Effector memory CD8-positive, alpha-beta T cell (primary cell): ENCODE measurements around the gene CLCN3.

Experiments used
- ATAC-seq: fragments of 150-1000 bp; cut with Tn5 transposase; replicated peaks from 2 replicates; pipeline ENCODE4 v1.10.0; 2021; ENCODE audit warnings: mild to moderate bottlenecking, moderate library complexity
- DNase-seq, 3 experiments: peaks; one replicate each; pipeline ENCODE4 v3.0.0; 2021
- H3K27ac Mint-ChIP-seq, 2 donors: one replicate each; pipeline ENCODE4 v1.8.0; 2022; ENCODE audit warnings: mild to moderate bottlenecking in 2 of 2, mixed read lengths in 2 of 2, moderate library complexity in 2 of 2
- H3K27me3 Mint-ChIP-seq, 2 donors: one replicate each; pipeline ENCODE4 v1.8.0; 2022; ENCODE audit warnings: mixed read lengths in 2 of 2
- H3K36me3 Mint-ChIP-seq: one replicate; pipeline ENCODE4 v1.8.0; 2022; ENCODE audit warnings: mild to moderate bottlenecking, moderate library complexity, mixed read lengths; ENCODE audit not compliant: insufficient read depth
- H3K4me1 Mint-ChIP-seq, 2 donors: one replicate each; pipeline ENCODE4 v1.8.0; 2022; ENCODE audit warnings: low read depth in 2 of 2, mixed read lengths in 2 of 2
- H3K4me3 Mint-ChIP-seq, 2 donors: one replicate each; pipeline ENCODE4 v1.8.0; 2022; ENCODE audit warnings: mild to moderate bottlenecking in 2 of 2, mixed read lengths in 2 of 2, moderate library complexity in 2 of 2
- H3K9me3 Mint-ChIP-seq, 2 donors: one replicate each; pipeline ENCODE4 v1.8.0; 2022; ENCODE audit warnings: mixed read lengths in 2 of 2

CLCN3 gene

GRCh38 chr4:169650227-169650936 is 30.0 kb downstream of the CLCN3 start:
- DNase-seq (no peak), ATAC-seq (no peak)
- H3K4me1 Mint-ChIP-seq: peaks cover 11 to 12% of the 10 kb centered on the region in 2 donors
- H3K27me3 Mint-ChIP-seq: no peaks in the 10 kb centered on the region
- H3K27ac Mint-ChIP-seq: no peak overlapping the region
- H3K9me3 Mint-ChIP-seq: no peaks in the 10 kb centered on the region
- peaks cover 3% of the 10 kb centered on the region for H3K36me3 Mint-ChIP-seq
- no peak overlapping the region for H3K4me3 Mint-ChIP-seq

DNA sequence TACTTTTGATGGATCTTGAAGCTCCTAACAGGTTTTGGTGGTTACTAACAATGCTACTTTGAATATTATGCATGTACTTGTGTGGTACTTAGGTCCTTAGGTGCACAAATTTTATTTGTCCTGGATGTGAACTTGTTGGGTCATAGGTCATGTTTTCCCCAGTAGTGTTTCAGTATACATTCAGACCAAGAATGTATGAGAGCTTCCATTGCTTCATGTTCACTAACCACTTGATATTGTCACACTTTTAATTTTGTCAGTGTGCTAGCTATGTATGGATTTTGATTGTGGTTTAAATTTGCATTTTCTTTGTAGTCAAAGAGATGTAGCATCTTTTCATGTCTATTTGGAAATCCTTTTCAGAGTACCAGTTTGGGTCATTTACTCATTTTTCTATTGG is 32.2 kb downstream of the CLCN3 start:
- H3K27me3 Mint-ChIP-seq: no peaks in the 10 kb centered on the region
- H3K36me3 Mint-ChIP-seq: peaks cover 3% of the 10 kb centered on the region
- H3K4me1 Mint-ChIP-seq: peaks cover 11 to 15% of the 10 kb centered on the region in 2 donors
- ATAC-seq (no peak), DNase-seq (no peak)
- H3K9me3 Mint-ChIP-seq: no peaks in the 10 kb centered on the region
- H3K4me3 Mint-ChIP-seq: no peak overlapping the region
- H3K27ac Mint-ChIP-seq: no peak overlapping the region

- DNase-seq: no peak
- H3K27ac Mint-ChIP-seq: no peak overlapping the region
- no peak for ATAC-seq
- H3K36me3 Mint-ChIP-seq: no peaks in the 10 kb centered on the region
- no peaks in the 10 kb centered on the region for H3K27me3 Mint-ChIP-seq
- H3K4me3 Mint-ChIP-seq: no peak overlapping the region
- H3K4me1 Mint-ChIP-seq: peaks cover 15 to 16% of the 10 kb centered on the region in 2 donors
- H3K9me3 Mint-ChIP-seq: no peaks in the 10 kb centered on the region
Measured at GRCh38 chr4:169655401-169655800, 35.0 kb downstream of the CLCN3 start.

DNA sequence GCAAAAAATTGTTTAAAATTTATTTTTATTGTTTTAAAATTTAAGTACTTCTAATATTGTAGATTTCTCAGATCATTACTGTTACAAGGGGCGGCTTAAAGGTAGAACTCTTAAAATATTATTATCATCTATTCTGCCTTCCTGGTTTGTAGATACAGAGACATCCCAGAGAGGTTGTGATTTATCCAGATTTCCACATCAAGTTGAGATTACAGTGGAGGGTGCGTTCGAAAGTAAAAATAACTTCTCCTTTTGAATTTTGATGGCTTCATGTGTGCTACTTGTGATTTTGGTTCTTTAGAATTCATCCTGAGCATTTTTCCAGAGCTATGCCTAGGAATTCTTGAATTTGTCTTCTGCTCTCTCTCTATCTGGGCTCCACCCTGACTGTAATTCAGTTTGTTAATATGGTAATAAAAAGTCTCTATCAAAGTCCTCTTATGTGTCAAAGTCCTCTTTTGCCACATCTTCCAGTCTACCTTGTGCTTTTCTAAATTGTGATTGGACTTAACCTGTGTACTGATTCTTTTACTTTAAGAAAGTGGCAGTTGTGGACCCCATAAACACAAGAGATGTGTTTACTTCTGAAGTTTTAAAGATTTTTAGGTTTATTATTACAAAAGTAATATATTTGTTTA is 37.2 kb downstream of the CLCN3 start:
- DNase-seq (no peak), ATAC-seq (no peak)
- Mint-ChIP-seq H3K36me3 (no peaks in the 10 kb centered on the region), H3K9me3 (no peaks in the 10 kb centered on the region), H3K27me3 (no peaks in the 10 kb centered on the region), H3K27ac (peak overlapping the region in 1 of 2 donors; percentile 87), H3K4me3 (no peak overlapping the region), H3K4me1 (peaks cover 12 to 18% of the 10 kb centered on the region in 2 donors)

DNA sequence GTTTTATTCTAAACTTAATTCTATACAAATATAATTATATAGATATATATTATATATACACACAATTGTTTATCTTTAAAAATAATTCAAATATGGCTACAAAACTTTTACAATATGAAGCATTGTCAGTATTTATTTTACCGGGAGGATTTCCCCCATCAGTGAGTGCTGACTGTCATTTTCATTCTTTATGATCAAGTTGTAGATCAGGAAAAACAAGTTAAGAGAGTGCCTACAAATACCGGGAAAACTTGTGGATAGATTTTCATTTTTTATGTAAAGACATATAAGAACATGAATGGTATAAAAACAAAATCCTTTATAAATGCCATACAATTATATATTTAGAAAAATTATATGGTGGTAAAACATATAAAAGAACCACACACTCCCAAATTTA is 37.8 kb downstream of the CLCN3 start:
- no peak overlapping the region for H3K4me3 Mint-ChIP-seq
- H3K27ac Mint-ChIP-seq: peak overlapping the region in 1 of 2 donors; percentile 87
- H3K36me3 Mint-ChIP-seq: no peaks in the 10 kb centered on the region
- no peak for ATAC-seq
- DNase-seq: no peak
- no peaks in the 10 kb centered on the region for H3K27me3 Mint-ChIP-seq
- peaks cover 10 to 18% of the 10 kb centered on the region in 2 donors for H3K4me1 Mint-ChIP-seq
- no peaks in the 10 kb centered on the region for H3K9me3 Mint-ChIP-seq

- H3K4me1 Mint-ChIP-seq: peaks cover 8 to 20% of the 10 kb centered on the region in 2 donors
- no peak overlapping the region for H3K4me3 Mint-ChIP-seq
- H3K36me3 Mint-ChIP-seq: no peaks in the 10 kb centered on the region
- DNase-seq (no peak), ATAC-seq (no peak)
- no peaks in the 10 kb centered on the region for H3K27me3 Mint-ChIP-seq
- H3K27ac Mint-ChIP-seq: peak overlapping the region; percentile 87 to 88
- no peaks in the 10 kb centered on the region for H3K9me3 Mint-ChIP-seq
Measured at GRCh38 chr4:169658975-169659715, 38.8 kb downstream of the CLCN3 start.

DNA sequence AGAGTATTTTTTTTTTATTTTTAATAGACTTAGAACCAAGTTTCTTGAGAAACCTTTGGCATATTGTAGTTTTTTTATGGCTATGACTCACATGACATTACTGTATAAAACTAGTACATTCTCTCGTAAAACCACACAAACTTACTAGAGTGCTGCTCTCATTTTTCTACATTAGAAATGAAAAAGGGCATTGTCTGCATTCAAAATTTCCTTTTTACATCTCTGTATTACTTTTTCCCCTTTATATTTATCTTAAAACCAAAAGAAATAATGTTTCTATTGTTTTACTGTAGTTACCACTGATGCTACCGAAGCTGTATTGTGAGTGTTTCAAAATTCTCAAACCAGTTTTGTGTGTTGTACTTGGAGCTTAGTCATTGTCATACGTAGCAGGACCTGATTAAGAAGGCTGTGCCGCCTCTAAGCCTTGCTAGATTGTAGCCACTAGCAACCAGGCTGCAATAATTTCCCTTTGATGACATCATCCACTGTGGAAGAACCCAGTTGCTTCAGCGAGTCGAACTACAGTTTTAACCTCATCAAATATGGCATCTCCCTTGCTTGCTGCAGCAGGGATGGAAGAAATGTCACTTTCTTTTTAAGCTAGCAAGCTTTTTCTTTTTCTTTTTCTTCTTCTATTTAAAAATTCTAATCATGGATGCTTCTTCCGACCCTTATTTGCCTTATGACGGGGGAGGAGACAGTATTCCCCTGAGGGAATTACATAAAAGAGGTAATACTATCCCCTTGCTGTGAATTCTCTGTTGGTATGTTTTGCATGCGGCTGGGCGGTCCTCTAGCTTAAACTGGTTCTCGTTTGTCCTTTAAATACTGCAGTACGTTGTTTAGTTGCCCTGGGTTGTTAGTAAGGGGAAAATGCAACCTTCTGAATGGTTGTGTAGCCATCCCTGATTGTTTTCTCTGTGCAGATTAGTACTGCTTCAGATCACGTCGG is 39.6 kb downstream of the CLCN3 start:
- Mint-ChIP-seq H3K27me3 (no peaks in the 10 kb centered on the region), H3K9me3 (no peaks in the 10 kb centered on the region), H3K4me3 (peak overlapping the region; percentile 41 to 54), H3K4me1 (peaks cover 6 to 17% of the 10 kb centered on the region in 2 donors), H3K36me3 (no peaks in the 10 kb centered on the region), H3K27ac (peak overlapping the region; percentile 87 to 88)
- ATAC-seq (peak; percentile 99), DNase-seq (peak; percentile 28 to 47 (median 45))

- ATAC-seq: no peak
- no peak overlapping the region for H3K27ac Mint-ChIP-seq
- H3K4me1 Mint-ChIP-seq: peaks cover 11 to 21% of the 10 kb centered on the region in 2 donors
- H3K4me3 Mint-ChIP-seq: no peak overlapping the region
- no peaks in the 10 kb centered on the region for H3K27me3 Mint-ChIP-seq
- DNase-seq: no peak
- no peaks in the 10 kb centered on the region for H3K9me3 Mint-ChIP-seq
- no peaks in the 10 kb centered on the region for H3K36me3 Mint-ChIP-seq
Measured at GRCh38 chr4:169660929-169661328, 40.6 kb downstream of the CLCN3 start.

GRCh38 chr4:169661761-169662160 is 41.4 kb downstream of the CLCN3 start:
- Mint-ChIP-seq H3K4me3 (no peak overlapping the region), H3K27ac (peak overlapping the region in 1 of 2 donors; percentile 11), H3K36me3 (no peaks in the 10 kb centered on the region), H3K4me1 (peaks cover 11 to 21% of the 10 kb centered on the region in 2 donors), H3K9me3 (no peaks in the 10 kb centered on the region), H3K27me3 (no peaks in the 10 kb centered on the region)
- DNase-seq: no peak
- no peak for ATAC-seq

GRCh38 chr4:169662206-169662605 is 41.8 kb downstream of the CLCN3 start:
- Mint-ChIP-seq H3K27ac (peak overlapping the region in 1 of 2 donors; percentile 11), H3K4me3 (no peak overlapping the region)
- no peak for DNase-seq

GRCh38 chr4:169663402-169663801 is 43.0 kb downstream of the CLCN3 start:
- no peak overlapping the region for H3K27ac Mint-ChIP-seq
- DNase-seq: no peak

More at GRCh38 chr4:169662206-169662605, 41.8 kb downstream of the CLCN3 start:
- no peak for ATAC-seq
- Mint-ChIP-seq H3K4me1 (peaks cover 11 to 21% of the 10 kb centered on the region in 2 donors), H3K36me3 (no peaks in the 10 kb centered on the region), H3K9me3 (no peaks in the 10 kb centered on the region), H3K27me3 (no peaks in the 10 kb centered on the region)

DNA sequence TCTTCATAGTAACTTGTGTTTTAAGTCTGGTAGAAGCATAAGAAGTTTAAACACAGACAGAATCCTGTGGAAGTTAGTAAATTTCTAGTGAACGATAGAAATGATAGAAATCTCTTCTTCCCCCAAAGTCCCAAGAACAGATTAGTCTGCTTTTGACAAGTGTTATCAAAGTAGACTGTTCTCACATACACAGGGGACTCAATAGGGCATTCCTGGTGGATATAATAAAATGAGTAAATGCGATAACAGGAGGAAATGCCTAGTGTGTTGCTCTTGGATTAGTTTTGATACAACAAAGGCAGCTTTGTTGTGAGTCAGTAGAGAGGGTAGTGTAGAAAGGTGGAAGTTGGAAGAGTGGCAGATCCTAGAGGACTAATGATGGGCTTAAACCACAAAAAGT is 43.5 kb downstream of the CLCN3 start:
- no peaks in the 10 kb centered on the region for H3K36me3 Mint-ChIP-seq
- H3K4me1 Mint-ChIP-seq: peaks cover 13 to 21% of the 10 kb centered on the region in 2 donors
- DNase-seq (no peak), ATAC-seq (no peak)
- H3K4me3 Mint-ChIP-seq: no peak overlapping the region
- no peaks in the 10 kb centered on the region for H3K27me3 Mint-ChIP-seq
- no peaks in the 10 kb centered on the region for H3K9me3 Mint-ChIP-seq
- no peak overlapping the region for H3K27ac Mint-ChIP-seq

More at GRCh38 chr4:169663402-169663801, 43.0 kb downstream of the CLCN3 start:
- ATAC-seq: no peak
- Mint-ChIP-seq H3K9me3 (no peaks in the 10 kb centered on the region), H3K4me1 (peaks cover 11 to 21% of the 10 kb centered on the region in 2 donors), H3K36me3 (no peaks in the 10 kb centered on the region), H3K4me3 (no peak overlapping the region), H3K27me3 (no peaks in the 10 kb centered on the region)

DNA sequence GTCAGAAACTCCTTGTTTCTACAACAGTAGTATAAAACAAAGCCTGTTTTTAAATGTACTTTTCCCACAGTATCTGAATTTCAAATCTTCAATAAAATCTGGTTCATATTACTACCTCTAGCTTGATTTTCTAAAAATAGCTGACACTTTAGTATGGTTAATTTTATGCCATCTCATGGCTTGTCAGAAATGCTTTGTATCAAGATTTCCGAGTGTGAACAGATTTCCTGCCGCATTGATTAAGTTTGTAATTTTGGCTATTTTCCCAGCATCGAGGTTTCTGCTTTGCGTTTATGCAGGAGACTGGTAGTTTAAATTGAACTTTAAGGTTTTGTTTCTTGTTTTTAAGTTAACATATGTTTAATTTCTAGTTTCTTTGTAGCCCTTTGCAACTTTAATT is 44.2 kb downstream of the CLCN3 start:
- peaks cover 13 to 23% of the 10 kb centered on the region in 2 donors for H3K4me1 Mint-ChIP-seq
- H3K9me3 Mint-ChIP-seq: no peaks in the 10 kb centered on the region
- H3K36me3 Mint-ChIP-seq: no peaks in the 10 kb centered on the region
- H3K27me3 Mint-ChIP-seq: no peaks in the 10 kb centered on the region
- no peak overlapping the region for H3K27ac Mint-ChIP-seq
- no peak for ATAC-seq
- H3K4me3 Mint-ChIP-seq: no peak overlapping the region
- DNase-seq: no peak
